Fibroblast of gingiva (primary cell): ENCODE measurements around the gene METTL22.

Experiments
- DNase-seq: peaks from one replicate; pipeline ENCODE4 v3.0.0-alpha.2; 2011; ENCODE audit warnings: low read depth

Gene METTL22, protein sequence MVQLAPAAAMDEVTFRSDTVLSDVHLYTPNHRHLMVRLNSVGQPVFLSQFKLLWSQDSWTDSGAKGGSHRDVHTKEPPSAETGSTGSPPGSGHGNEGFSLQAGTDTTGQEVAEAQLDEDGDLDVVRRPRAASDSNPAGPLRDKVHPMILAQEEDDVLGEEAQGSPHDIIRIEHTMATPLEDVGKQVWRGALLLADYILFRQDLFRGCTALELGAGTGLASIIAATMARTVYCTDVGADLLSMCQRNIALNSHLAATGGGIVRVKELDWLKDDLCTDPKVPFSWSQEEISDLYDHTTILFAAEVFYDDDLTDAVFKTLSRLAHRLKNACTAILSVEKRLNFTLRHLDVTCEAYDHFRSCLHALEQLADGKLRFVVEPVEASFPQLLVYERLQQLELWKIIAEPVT

GRCh38 chr16:8621572-8622314, at the start of gene METTL22:
Gene METTL22 (plus strand): TSS chr16:8621698. CDS start chr16:8625666, 3,968 bp downstream.
- peak; percentile 80 for DNase-seq

GRCh38 chr16:8572063-8572918, 49.2 kb upstream of the METTL22 start:
- no peak for DNase-seq

DNA sequence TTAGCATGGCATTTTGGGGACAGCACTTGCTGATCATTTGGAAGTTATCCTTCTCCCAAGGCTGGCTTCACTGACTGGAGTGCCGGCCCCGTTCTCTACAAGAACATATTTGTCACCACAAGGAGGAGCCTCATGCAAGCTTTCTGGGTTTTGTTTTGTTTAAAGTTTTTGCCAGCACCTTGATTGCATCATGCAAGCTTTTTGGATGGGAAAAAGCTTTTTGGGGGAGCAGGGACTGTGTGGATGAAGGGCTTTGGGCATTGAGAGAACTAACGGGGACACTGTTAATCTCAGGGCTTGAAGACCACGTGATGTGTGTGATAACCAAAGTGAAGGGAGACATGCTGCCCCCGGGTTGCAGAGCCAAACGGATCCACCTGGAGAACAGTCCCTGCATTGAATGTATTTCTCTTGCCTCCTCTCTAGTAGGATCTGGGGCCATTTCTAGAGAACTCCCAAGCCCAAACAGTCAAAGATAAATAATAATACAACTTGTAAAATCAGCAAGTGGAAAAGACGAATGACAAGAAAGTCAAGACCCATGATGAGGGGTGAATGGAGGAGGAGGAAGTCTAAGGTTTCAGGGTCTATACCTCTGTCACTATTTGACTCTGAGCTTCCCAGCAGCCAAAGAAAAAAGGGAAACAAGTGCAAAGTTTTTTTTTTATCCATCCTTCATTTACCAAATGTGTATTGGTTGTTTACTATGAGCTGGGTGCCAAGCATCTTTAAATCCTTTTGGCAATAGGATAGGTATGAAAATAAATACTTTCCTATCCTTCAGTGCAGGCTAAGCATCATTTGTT, 48.4 kb upstream of the METTL22 start:
- DNase-seq = peak; percentile 17

- DNase-seq = no peak
These were observed 46.1 kb upstream of the METTL22 start for GRCh38 chr16:8575399-8575798.

GRCh38 chr16:8576141-8577004, 45.1 kb upstream of the METTL22 start:
- no peak for DNase-seq

DNA sequence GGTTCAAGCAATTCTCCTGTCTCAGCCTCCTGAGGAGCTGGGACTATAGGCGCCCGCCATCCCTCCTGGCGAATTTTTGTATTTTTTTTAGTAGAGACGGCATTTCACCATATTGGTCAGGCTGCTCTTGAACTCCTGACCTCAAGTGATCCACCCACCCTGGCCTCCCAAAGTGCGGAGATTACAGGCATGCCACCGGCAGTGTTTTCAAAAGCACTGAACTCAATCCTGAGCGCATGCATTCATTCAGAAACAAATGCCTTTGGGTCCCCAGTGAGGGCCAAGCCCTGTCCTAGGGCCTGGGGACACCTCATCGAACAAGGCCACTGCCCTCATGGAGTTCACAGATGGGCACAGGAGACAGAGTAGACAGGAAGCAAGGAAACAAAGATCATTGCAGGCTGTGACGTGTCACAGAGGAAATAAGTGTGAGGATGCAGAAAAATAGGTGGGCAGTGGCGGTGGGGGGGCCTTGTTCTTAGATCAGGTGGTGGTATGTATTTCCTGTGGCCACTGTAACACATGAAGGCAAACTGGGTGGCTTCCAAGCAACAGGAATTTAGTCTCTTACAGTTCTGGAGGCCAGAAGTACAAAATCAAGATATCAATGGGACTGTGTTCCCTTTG, 43.7 kb upstream of the METTL22 start:
- no peak for DNase-seq

DNA sequence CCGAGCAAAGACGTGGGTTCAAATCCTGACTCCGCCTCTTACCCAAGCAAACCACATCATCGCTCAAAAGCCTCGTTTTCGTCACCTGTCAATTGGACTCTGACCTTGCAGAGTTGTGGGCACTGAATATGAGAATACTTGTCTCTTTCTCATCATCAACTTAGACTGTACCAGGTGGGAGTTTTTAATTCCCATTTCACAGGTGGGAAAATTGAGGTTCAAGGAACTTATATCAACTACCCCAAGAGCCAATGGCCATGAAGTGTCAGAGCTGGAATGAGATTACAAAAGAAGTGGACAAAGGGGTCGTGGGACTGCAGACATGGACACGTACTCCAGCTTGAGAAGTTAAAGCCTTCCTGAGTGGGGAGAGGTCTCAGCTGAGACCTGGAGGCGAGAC, 41.9 kb upstream of the METTL22 start:
- no peak for DNase-seq

- no peak for DNase-seq
These were observed 39.5 kb upstream of the METTL22 start for GRCh38 chr16:8581831-8582580.

- no peak for DNase-seq
These were observed 38.3 kb upstream of the METTL22 start for GRCh38 chr16:8583199-8583598.

DNA sequence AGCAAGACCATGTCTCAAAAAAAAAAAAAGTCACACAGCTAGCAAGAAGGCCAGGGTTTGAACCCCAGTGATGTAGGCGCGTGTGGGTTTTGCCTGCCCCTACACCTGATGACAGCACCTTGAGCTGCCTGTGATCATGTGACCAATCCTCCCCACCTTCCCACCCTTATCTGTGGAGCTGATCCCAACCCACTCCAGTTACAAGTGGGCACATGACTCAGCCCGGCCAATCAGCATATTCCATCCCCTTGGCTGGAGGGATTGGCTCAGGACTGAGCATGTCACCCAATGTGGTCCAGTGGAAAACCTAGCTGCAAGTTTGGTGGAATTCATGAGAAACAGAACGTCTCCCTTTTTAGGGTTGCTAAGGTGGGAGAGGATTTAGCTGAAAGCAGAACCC, 37.8 kb upstream of the METTL22 start:
- DNase-seq = no peak

DNA sequence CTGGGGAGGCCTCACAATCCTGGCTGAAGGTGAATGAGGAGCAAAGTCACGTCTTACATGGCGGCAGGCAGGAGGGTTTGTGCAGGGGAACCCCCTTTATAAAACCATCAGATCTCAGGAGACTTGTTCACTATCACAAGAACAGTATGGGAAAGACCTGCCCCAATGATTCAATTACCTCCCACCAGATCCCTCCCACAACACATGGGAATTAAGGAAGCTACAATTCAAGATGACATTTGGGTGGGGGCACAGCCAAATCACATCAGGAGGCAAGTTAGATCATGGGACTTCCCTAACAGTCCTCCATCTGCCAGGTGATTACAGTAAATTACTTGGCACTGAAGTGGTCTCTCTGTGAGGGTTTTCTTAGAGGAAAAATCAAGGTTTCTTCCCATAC, 36.5 kb upstream of the METTL22 start:
- no peak for DNase-seq

DNA sequence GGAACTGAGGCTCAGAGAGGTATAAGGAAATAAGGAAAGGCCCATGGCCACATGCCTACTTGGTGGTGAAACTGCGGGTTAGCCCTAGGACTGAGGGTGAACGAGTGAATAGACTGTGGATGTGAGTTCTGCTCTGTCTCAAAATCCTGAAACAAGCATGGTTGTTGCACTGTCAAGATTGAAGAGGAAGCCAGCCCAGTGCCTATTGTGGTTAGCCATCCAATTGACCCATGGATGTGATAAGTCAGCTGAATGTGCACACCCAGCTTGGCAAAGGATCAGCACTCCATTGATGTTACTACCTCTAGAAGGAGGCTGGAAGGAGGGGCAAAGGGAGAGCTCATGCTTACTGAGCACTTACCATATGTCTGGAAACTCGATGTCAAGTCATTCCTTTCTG, 35.6 kb upstream of the METTL22 start:
- no peak for DNase-seq

DNA sequence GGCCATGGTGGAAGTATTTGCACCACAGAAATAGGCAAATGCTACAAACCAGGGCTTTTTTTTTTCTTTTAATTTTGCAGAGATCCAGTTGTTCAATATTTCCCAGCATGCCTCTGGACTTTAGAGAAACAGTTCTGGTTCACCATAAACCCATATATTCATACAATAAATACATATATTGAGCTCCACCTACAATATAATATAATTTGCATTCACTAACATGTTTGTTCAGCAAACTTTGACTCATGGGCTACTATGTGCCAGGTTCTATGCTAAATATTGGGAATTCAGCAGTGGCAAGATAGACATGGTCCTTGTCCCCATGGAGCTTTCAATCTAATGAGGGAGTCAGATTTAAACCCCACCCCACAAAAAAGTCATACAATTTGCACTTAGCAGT, 34.4 kb upstream of the METTL22 start:
- DNase-seq = no peak

DNA sequence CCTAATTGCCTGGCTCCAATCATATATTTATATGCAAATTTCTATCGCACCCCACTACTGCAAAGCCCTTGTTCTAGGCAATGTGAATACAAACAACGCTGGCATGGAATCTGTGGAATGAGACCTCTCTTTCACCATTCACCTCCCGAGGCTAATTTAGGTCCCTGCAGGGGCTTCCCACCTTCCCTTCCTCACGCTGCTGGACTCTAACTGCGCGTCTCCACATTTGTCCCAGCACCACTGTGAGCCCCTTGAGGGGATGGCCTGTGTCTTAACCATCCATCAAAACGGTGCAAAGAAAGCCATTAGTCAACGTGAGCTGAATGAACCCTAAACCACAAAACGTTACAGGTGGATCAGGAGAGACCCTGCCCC, 32.8 kb upstream of the METTL22 start:
- DNase-seq = no peak

DNA sequence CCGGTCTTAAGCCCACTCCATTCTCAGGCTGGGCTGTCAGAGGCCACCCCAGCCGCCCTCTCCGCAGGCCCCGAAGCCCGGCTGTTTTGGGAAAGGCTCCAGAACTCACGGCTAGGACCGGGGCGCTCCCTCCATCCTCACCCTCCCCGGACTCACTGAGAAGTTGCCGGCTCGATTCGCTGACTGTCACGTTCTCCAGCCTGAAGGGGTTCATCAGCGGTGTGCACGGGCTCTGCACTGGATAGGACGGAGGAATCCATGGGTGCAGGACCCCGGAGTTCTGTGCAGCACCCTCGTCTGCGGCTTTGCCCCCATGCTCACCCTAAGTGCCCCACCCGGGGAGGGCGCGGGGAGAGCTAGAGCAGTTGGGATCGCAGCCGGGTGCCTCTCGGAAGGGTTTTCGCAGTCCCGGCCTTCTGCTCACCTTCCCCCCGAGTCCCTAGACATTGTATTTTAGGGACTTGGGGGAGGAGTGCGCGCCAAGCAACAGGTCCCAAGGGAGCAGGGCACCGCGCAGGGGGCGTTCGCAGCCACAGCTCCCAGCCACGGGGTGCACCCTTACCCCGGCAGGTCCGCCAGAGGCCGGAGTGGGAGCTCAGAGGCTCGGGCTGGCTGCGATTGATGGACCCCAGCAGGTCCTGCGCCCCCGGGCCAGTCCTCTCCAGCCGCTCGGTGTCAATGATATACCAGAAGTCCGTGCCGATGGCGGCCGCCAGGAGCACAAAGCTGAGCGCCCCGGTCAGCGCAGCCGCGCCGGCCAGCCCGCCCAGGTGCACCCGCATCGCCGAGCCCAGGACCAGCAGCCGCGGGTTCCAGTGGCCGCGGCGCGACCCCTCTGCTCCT, 32.2 kb upstream of the METTL22 start:
- no peak for DNase-seq

DNA sequence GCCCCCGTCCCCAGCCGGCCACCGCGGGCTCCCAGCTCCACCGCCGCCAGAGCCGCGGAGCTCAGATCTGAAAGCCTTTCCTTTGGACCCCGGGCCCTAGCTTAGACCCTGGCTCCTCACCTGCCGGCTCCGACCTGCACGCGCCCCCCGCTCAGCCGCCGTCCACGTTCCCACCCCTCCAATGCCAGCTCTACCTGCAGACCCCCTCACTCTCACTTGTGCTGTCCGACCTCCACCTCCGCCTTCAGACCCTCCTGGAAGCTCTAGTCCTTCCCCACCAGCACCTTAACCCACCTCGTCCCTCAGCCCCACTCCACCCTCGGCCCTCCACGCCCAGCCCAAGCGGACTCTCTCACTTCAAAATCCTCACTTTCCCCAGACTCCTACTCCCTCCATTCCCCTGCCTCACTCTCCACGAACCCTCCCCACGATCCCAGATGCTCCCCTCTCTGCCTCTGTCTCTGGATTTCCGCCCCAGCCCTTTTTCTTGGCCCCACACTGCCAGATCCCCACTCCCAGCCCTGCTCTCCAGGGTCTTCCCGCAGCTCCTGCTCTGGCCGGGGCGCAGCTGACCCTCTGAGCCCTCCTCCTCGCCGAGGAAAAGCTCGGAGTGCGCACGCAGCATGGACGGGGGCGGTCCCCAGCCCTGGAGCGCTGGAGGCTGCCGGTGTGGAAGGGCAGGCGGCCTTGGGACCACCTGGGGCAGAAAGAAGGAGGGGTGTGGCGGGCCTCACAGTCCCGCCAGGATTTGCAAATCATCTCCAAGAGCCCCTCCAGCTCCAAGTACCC, 31.4 kb upstream of the METTL22 start, which contains the start of gene TMEM114:
Gene TMEM114, minus strand, starts transcription at position 612 of the 789 bp plus-strand sequence. CDS start 673 bp downstream, outside the sequence.
- DNase-seq = no peak

- DNase-seq = no peak
These were observed 30.7 kb upstream of the METTL22 start for GRCh38 chr16:8590811-8591210.

- no peak for DNase-seq
These were observed 30.0 kb upstream of the METTL22 start for GRCh38 chr16:8591451-8591850.
